Limb (tissue), 2 donors: ENCODE measurements around the gene EIF5A2.

Experiments
- DNase-seq, 2 donors: peaks; one replicate each; pipeline ENCODE4 v3.0.0-alpha.2; 2016; ENCODE audit errors: extremely low spot score in 2 of 2

The EIF5A2 gene

GRCh38 chr3:170852324-170852723 lies 56.1 kb downstream of the EIF5A2 start:
- DNase-seq, result no peak

GRCh38 chr3:170848292-170848917 lies 60.0 kb downstream of the EIF5A2 start:
- peak in 1 of 2 donors; percentile 52 for DNase-seq

GRCh38 chr3:170844377-170844776 lies 64.1 kb downstream of the EIF5A2 start:
- no peak for DNase-seq

DNA sequence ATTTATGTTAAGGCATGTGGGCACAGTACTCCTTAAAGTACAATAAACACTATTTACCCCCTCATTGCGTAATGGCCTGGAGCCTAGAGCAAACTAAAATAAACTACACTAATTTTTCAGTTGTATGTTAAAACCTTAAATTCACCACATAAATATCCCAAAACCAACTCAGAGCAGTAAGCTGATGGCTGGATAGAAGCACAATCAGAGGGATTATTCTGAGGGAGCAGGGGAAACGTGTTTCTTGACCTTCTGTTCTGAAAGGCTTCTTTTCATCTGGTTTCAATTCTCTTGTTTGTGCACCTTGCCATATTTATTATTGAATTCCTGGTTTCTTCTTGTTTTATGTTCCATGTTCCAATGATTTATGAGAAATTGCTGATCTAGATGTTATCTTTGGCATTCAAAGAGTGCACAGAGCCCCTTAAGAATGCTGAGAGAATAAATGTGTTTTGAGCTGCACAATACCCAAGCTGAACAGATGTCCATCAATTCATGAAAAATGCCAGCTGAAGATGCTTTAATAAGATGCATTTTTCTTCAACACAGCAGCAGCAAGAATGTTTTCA lies 68.1 kb downstream of the EIF5A2 start:
- no peak for DNase-seq

GRCh38 chr3:170839518-170840100 lies 68.8 kb downstream of the EIF5A2 start:
- DNase-seq, result no peak
